Keratinocyte (primary cell): ENCODE results near the gene PRR16.

ENCODE experiments used
- CTCF ChIP-seq, 3 experiments: IDR thresholded peaks in 1 of 3; conservative IDR thresholded peaks in 1 of 3; optimal IDR thresholded peaks in 1 of 3; 2 replicates in 2 of 3; 3 replicates in 1 of 3; pipeline versions ENCODE3 to v1.5.1; 2011; ENCODE audit warnings: low read length in 3 of 3, mild to moderate bottlenecking in 3 of 3, moderate library complexity in 2 of 3, control low read depth in 1 of 3, inconsistent platforms in 1 of 3; ENCODE audit not compliant: insufficient read depth in 2 of 3; ENCODE audit errors: extremely low read depth in 1 of 3
- EZH2 ChIP-seq: IDR thresholded peaks from one replicate; pipeline ENCODE4 v1.6.1; 2012; ENCODE audit warnings: inconsistent platforms, mild to moderate bottlenecking, low read length, moderate library complexity

DNA sequence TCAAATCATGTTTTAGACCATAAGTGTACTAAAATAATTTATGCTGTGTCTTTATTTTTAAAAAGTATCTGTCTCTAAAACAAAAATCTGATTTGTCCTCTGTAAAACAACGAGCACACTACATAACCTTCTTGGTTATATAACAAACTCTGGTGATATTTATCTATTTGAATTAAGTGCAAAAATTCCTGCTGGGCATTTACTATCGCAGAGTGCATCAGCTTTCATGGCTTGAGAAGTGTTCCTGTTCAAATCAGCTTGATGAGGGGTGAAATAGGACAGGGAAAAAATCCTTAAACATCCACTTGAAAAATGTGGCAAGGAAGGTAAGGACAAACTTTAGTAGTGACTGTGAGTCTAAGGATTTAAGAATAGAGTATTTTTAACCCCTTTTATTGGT is 65.3 kb downstream of the PRR16 start:
- TF ChIP-seq CTCF (optimal IDR thresholded peaks at IDR 0.05 in 1 of 3, IDR thresholded peaks at IDR 0.05 in 1 of 3, conservative IDR thresholded peaks at IDR 0.05 in 1 of 3; ENCODE audit: extremely low read depth in 1 of 3, insufficient read depth in 2 of 3, low read length in 3 of 3) (no peak), EZH2 (no peak)
